Islet of Langerhans (tissue), 1 donor: ENCODE measurements around the gene ZNF106.

Source experiments
- FAIRE-seq: peaks from one replicate; lab custom pipeline; 2011; peaks lifted over from hg19 to GRCh38; lab: Jason Lieb, UNC

Gene ZNF106

GRCh38 chr15:42367041-42367440 lies 123.9 kb downstream of the ZNF106 start:
- FAIRE-seq = no peak

- no peak for FAIRE-seq
Observed at GRCh38 chr15:42365921-42366550, 124.9 kb downstream of the ZNF106 start.

- no peak for FAIRE-seq
Observed at GRCh38 chr15:42364529-42364928, 126.4 kb downstream of the ZNF106 start.

- no peak for FAIRE-seq
Observed at GRCh38 chr15:42363942-42364341, 127.0 kb downstream of the ZNF106 start.

- FAIRE-seq = no peak
Observed at GRCh38 chr15:42363487-42363886, 127.5 kb downstream of the ZNF106 start.
